ENCODE data around the gene TMEM50A.
"Not testable (repeated sequence)": the region's sequence is repeated elsewhere in the genome, so short reads cannot be mapped to it uniquely, and the experiment has no call there.

The TMEM50A gene

DNA sequence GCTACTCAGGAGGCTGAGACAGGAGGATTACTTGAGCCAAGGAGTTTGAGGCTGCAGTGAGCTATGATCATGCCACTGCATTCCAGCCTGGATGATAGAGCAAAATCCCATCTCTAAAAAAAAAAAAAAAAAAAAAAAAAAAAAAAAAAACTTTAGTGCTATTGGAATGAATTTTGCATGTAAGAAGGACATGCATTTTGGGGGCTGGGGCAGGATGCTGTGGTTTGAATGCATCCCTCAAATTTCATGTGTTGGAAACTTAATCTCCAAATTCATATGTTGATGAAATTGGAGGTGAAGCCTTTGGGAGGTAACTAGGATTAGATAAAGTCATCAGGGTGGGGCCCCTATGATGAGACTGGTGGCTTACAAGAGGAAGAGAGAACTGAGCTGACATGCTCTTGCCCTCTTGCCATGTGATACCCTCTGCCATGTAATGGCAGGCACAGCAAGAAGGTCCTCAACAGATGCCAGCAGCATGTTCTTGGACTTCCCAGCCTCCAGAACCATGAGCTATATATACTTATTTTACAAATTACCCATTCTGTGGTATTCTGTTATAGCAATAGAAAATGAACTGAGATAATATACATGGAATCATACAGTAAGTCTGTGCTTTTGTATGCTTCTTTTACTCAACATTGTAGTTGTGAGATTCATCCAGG is 25.2 kb upstream of the TMEM50A start:
- not testable (repeated sequence) for H3K27me3 ChIP-seq (ENCODE audit: control insufficient read depth in 3 of 3, insufficient read depth in 3 of 3, low read depth in 1 of 3, low read length in 3 of 3); H4K8ac ChIP-seq (ENCODE audit: low read depth, low read length); H3K18ac ChIP-seq (ENCODE audit: low read length); H3K27ac ChIP-seq (replicated peaks; ENCODE audit: low read length); H4K91ac ChIP-seq (ENCODE audit: low read depth, low read length, poor library complexity); H2AFZ ChIP-seq (ENCODE audit: low read length); H2AK5ac ChIP-seq (ENCODE audit: low read depth, low read length); H3K4me3 ChIP-seq (ENCODE audit: low read length in 2 of 2); H2BK15ac ChIP-seq (ENCODE audit: low read length); H3K4ac ChIP-seq (ENCODE audit: low read length); H3K9me3 ChIP-seq (replicated peaks in 1 of 2; ENCODE audit: control insufficient read depth in 2 of 2, insufficient read depth in 1 of 2, low read depth in 1 of 2, low read length in 2 of 2); H3K79me1 ChIP-seq (ENCODE audit: low read depth, low read length); H3K4me2 ChIP-seq (ENCODE audit: insufficient read depth, low read length, poor library complexity, severe bottlenecking); H2BK12ac ChIP-seq (ENCODE audit: low read length); H3K36me3 ChIP-seq (replicated peaks in 1 of 2; ENCODE audit: control insufficient read depth in 2 of 2, insufficient read depth in 2 of 2, low read length in 2 of 2); DNase-seq (ENCODE audit: low spot score); H3K4me1 ChIP-seq (ENCODE audit: control insufficient read depth in 2 of 2, insufficient read depth in 1 of 2, low read depth in 1 of 2, low read length in 2 of 2); H3K14ac ChIP-seq (ENCODE audit: low read length); H2BK120ac ChIP-seq (ENCODE audit: low read depth, low read length); H2BK5ac ChIP-seq (ENCODE audit: low read length); H3K9ac ChIP-seq (ENCODE audit: low read depth, low read length, poor library complexity); H3K23ac ChIP-seq (ENCODE audit: low read depth, low read length, poor library complexity)

- not testable (repeated sequence) for DNase-seq (ENCODE audit: low spot score); H2BK120ac ChIP-seq (ENCODE audit: low read depth, low read length)
Observed at GRCh38 chr1:25320314-25320938, 17.7 kb upstream of the TMEM50A start.

GRCh38 chr1:25322127-25322526 is 16.0 kb upstream of the TMEM50A start:
- H2BK15ac ChIP-seq (ENCODE audit: low read length); H2BK5ac ChIP-seq (ENCODE audit: low read length); H2BK12ac ChIP-seq (ENCODE audit: low read length); H2AFZ ChIP-seq (ENCODE audit: low read length); H3K23ac ChIP-seq (ENCODE audit: low read depth, low read length, poor library complexity); H4K91ac ChIP-seq (ENCODE audit: low read depth, low read length, poor library complexity); H3K9ac ChIP-seq (ENCODE audit: low read depth, low read length, poor library complexity); H3K4me3 ChIP-seq (ENCODE audit: low read length in 2 of 2); H3K79me1 ChIP-seq (ENCODE audit: low read depth, low read length); H3K18ac ChIP-seq (ENCODE audit: low read length); H2AK5ac ChIP-seq (ENCODE audit: low read depth, low read length); H3K4ac ChIP-seq (ENCODE audit: low read length); H3K4me1 ChIP-seq (ENCODE audit: control insufficient read depth in 2 of 2, insufficient read depth in 1 of 2, low read depth in 1 of 2, low read length in 2 of 2); H3K36me3 ChIP-seq (replicated peaks in 1 of 2; ENCODE audit: control insufficient read depth in 2 of 2, insufficient read depth in 2 of 2, low read length in 2 of 2); H3K14ac ChIP-seq (ENCODE audit: low read length); H3K4me2 ChIP-seq (ENCODE audit: insufficient read depth, low read length, poor library complexity, severe bottlenecking); H3K27ac ChIP-seq (replicated peaks; ENCODE audit: low read length); H4K8ac ChIP-seq (ENCODE audit: low read depth, low read length); H2BK120ac ChIP-seq (ENCODE audit: low read depth, low read length); DNase-seq (ENCODE audit: low spot score); H3K9me3 ChIP-seq (replicated peaks in 1 of 2; ENCODE audit: control insufficient read depth in 2 of 2, insufficient read depth in 1 of 2, low read depth in 1 of 2, low read length in 2 of 2); H3K27me3 ChIP-seq (ENCODE audit: control insufficient read depth in 3 of 3, insufficient read depth in 3 of 3, low read depth in 1 of 3, low read length in 3 of 3): not testable (repeated sequence)
- no CpG with 5 or more reads among the region's 9 CpGs for WGBS, 2 donors (ENCODE audit: extremely low coverage in 2 of 2, insufficient read length in 2 of 2, insufficient replicate concordance in 1 of 2)

More at GRCh38 chr1:25320314-25320938, 17.7 kb upstream of the TMEM50A start:
- not testable (repeated sequence) for H3K4ac ChIP-seq (ENCODE audit: low read length); H2AFZ ChIP-seq (ENCODE audit: low read length); H2BK12ac ChIP-seq (ENCODE audit: low read length); H4K91ac ChIP-seq (ENCODE audit: low read depth, low read length, poor library complexity); H3K23ac ChIP-seq (ENCODE audit: low read depth, low read length, poor library complexity); H3K9ac ChIP-seq (ENCODE audit: low read depth, low read length, poor library complexity); H4K8ac ChIP-seq (ENCODE audit: low read depth, low read length); H3K36me3 ChIP-seq (replicated peaks in 1 of 2; ENCODE audit: control insufficient read depth in 2 of 2, insufficient read depth in 2 of 2, low read length in 2 of 2); H2BK5ac ChIP-seq (ENCODE audit: low read length); H3K4me1 ChIP-seq (ENCODE audit: control insufficient read depth in 2 of 2, insufficient read depth in 1 of 2, low read depth in 1 of 2, low read length in 2 of 2); H3K4me3 ChIP-seq (ENCODE audit: low read length in 2 of 2); H3K9me3 ChIP-seq (replicated peaks in 1 of 2; ENCODE audit: control insufficient read depth in 2 of 2, insufficient read depth in 1 of 2, low read depth in 1 of 2, low read length in 2 of 2); H3K79me1 ChIP-seq (ENCODE audit: low read depth, low read length); H3K27ac ChIP-seq (replicated peaks; ENCODE audit: low read length); H2AK5ac ChIP-seq (ENCODE audit: low read depth, low read length); H3K4me2 ChIP-seq (ENCODE audit: insufficient read depth, low read length, poor library complexity, severe bottlenecking); H2BK15ac ChIP-seq (ENCODE audit: low read length); H3K18ac ChIP-seq (ENCODE audit: low read length); H3K27me3 ChIP-seq (ENCODE audit: control insufficient read depth in 3 of 3, insufficient read depth in 3 of 3, low read depth in 1 of 3, low read length in 3 of 3); H3K14ac ChIP-seq (ENCODE audit: low read length)
- WGBS, 2 donors (ENCODE audit: extremely low coverage in 2 of 2, insufficient read length in 2 of 2, insufficient replicate concordance in 1 of 2) = no CpG with 5 or more reads among the region's 9 CpGs

DNA sequence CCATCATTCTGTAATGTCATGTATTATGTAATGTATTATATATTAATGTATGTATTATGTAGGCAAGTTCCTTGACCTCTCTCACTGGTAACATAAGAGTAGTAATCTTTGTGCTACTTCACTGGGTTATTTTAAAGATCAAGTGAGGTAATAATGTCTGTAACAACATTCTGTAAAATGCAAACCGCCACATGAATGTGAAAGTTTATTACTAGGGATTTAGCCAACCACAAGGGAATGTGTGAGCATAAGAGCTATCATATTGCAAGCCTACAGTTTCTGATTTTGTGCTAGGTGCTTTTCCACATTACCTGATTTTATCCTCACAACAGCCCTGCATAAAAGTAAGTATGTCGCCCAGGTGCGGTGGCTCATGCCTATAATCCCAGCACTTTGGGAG is 13.7 kb upstream of the TMEM50A start:
- not testable (repeated sequence) for H3K4ac ChIP-seq (ENCODE audit: low read length); H3K27ac ChIP-seq (replicated peaks; ENCODE audit: low read length); H3K4me1 ChIP-seq (ENCODE audit: control insufficient read depth in 2 of 2, insufficient read depth in 1 of 2, low read depth in 1 of 2, low read length in 2 of 2); H4K91ac ChIP-seq (ENCODE audit: low read depth, low read length, poor library complexity); H3K18ac ChIP-seq (ENCODE audit: low read length); H3K9ac ChIP-seq (ENCODE audit: low read depth, low read length, poor library complexity); H3K9me3 ChIP-seq (replicated peaks in 1 of 2; ENCODE audit: control insufficient read depth in 2 of 2, insufficient read depth in 1 of 2, low read depth in 1 of 2, low read length in 2 of 2); H3K27me3 ChIP-seq (ENCODE audit: control insufficient read depth in 3 of 3, insufficient read depth in 3 of 3, low read depth in 1 of 3, low read length in 3 of 3); H2AFZ ChIP-seq (ENCODE audit: low read length); H3K23ac ChIP-seq (ENCODE audit: low read depth, low read length, poor library complexity); H3K4me2 ChIP-seq (ENCODE audit: insufficient read depth, low read length, poor library complexity, severe bottlenecking); H3K14ac ChIP-seq (ENCODE audit: low read length); H2BK15ac ChIP-seq (ENCODE audit: low read length); DNase-seq (ENCODE audit: low spot score); H2AK5ac ChIP-seq (ENCODE audit: low read depth, low read length); H2BK120ac ChIP-seq (ENCODE audit: low read depth, low read length); H4K8ac ChIP-seq (ENCODE audit: low read depth, low read length); H3K4me3 ChIP-seq (ENCODE audit: low read length in 2 of 2); H2BK12ac ChIP-seq (ENCODE audit: low read length); H3K36me3 ChIP-seq (replicated peaks in 1 of 2; ENCODE audit: control insufficient read depth in 2 of 2, insufficient read depth in 2 of 2, low read length in 2 of 2); H2BK5ac ChIP-seq (ENCODE audit: low read length); H3K79me1 ChIP-seq (ENCODE audit: low read depth, low read length)
- no CpG with 5 or more reads among the region's 3 CpGs for WGBS, 2 donors (ENCODE audit: extremely low coverage in 2 of 2, insufficient read length in 2 of 2, insufficient replicate concordance in 1 of 2)

Measured in neuronal stem cell (in vitro differentiated cells).